Upper lobe of right lung (tissue), 1 donor: ENCODE data around the gene DAPK2. TPM values are rescaled to one million over a fixed set of nuclear protein-coding genes. Genes with fewer than 3 reads are reported as not detected.
A peak's percentile ranks its signal among the peaks of the same experiment; 100 is the strongest.

Source experiments
- ATAC-seq: fragments of 200-7000 bp; cut with Tn5 transposase; one replicate; pipeline ENCODE4 v1.9.1; 2020; ENCODE audit warnings: mild to moderate bottlenecking, moderate library complexity
- DNase-seq: peaks from one replicate; pipeline ENCODE4 v3.0.0-alpha.2; 2020
- H3K27ac ChIP-seq: fragments of 200-600 bp; one replicate; pipeline ENCODE4 v1.8.0; 2022
- H3K27me3 ChIP-seq: fragments of 200-600 bp; one replicate; pipeline ENCODE4 v1.8.0; 2022; ENCODE audit warnings: mild to moderate bottlenecking
- H3K36me3 ChIP-seq: fragments of 200-600 bp; one replicate; pipeline ENCODE4 v1.8.0; 2022
- H3K4me1 ChIP-seq: fragments of 200-600 bp; one replicate; pipeline ENCODE4 v1.8.0; 2022
- H3K4me3 ChIP-seq: fragments of 200-600 bp; one replicate; pipeline ENCODE4 v1.8.0; 2022; ENCODE audit warnings: mild to moderate bottlenecking
- H3K9me3 ChIP-seq: fragments of 200-600 bp; one replicate; pipeline ENCODE4 v1.8.0; 2022
- intact Hi-C: fragments of 100-400 bp; cut with DNase I; formaldehyde crosslinking; loops from one replicate; pipeline ENCODE4 v1.11.0; 2022
- total RNA-seq: library from RNA; stranded (reverse); fragmentation: NEBNext Ultra II Directional; extraction: Animal tissue kit (Norgen Biotek cat#: 25700); gene quantifications from one replicate; pipeline ENCODE4 v1.2.1, GENCODE V29; 2021
- TF ChIP-seq, protein P1 (sequence below): fragments of 200-600 bp; IDR thresholded peaks from one replicate; pipeline ENCODE4 v1.8.0; 2022; ENCODE audit warnings: antibody characterized with exemption
- donor health status: DM: no; HTN: yes; CAD: no; lungs with severe emphysema.

Gene DAPK2
- total RNA-seq, 1 donor from 2014 or later = 73.3 TPM

DNA sequence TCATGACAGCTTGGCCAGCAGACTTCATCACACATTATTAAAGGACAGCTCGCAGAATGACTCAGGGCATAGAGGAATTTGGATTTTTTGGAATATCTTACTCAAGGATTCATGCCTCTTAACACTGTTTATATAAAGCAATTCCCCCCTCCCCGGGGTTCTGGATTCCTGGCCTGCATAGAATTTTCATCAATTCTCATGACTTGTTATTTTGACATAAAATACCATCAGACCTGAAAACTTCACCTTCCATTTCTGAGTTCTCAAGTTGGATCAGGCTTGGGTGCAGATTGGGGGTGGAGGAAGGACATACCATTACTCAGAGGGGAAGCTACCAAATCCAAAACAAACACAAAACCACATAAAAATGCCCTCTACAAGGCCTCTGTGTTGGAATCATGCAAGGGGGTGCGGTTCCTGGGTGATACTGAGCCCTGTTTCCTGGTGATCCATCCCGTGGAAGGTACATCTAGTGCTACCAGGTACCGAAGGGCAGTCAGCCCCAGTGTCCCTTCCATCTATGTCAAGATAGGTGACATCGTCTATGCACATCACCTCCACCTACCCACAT is 95.3 kb downstream of the DAPK2 start:
- H3K9me3 ChIP-seq = no peaks in the 10 kb centered on the region
- ATAC-seq = peak; percentile 6
- no peaks in the 10 kb centered on the region for H3K27me3 ChIP-seq
- no peak for DNase-seq
- peaks cover 4% of the 10 kb centered on the region for H3K4me1 ChIP-seq
- H3K27ac ChIP-seq = peak overlapping the region; percentile 27
- intact Hi-C loops = no loop called here
- no peak overlapping the region for H3K4me3 ChIP-seq
- no peaks in the 10 kb centered on the region for H3K36me3 ChIP-seq
- TF ChIP-seq, protein P1, sequence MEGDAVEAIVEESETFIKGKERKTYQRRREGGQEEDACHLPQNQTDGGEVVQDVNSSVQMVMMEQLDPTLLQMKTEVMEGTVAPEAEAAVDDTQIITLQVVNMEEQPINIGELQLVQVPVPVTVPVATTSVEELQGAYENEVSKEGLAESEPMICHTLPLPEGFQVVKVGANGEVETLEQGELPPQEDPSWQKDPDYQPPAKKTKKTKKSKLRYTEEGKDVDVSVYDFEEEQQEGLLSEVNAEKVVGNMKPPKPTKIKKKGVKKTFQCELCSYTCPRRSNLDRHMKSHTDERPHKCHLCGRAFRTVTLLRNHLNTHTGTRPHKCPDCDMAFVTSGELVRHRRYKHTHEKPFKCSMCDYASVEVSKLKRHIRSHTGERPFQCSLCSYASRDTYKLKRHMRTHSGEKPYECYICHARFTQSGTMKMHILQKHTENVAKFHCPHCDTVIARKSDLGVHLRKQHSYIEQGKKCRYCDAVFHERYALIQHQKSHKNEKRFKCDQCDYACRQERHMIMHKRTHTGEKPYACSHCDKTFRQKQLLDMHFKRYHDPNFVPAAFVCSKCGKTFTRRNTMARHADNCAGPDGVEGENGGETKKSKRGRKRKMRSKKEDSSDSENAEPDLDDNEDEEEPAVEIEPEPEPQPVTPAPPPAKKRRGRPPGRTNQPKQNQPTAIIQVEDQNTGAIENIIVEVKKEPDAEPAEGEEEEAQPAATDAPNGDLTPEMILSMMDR = no peak

DNA sequence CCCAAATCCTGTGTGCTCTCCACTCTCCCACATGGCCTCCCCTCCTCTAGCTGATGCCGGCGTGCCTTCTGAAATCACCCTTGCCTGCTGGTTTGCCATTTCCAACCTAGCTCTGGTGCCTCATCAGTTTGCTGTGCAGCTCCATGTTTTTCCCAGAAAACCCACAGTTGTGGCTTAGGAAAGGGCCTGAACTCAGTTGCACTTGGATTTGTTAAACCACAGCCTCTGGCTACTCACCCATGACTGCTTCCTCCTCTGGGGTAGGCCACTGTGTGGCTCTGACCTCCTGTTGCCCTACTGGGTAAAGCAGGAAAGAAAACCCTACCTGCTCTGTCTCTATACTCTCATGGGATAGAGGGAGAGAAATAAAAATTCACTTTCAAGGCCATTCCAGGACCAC is 97.3 kb downstream of the DAPK2 start:
- Histone ChIP-seq H3K36me3 (no peaks in the 10 kb centered on the region), H3K27me3 (no peaks in the 10 kb centered on the region), H3K4me1 (peaks cover 16% of the 10 kb centered on the region), H3K27ac (no peak overlapping the region), H3K9me3 (no peaks in the 10 kb centered on the region), H3K4me3 (no peak overlapping the region)
- TF ChIP-seq, protein P1 = no peak
- intact Hi-C loops = no loop called here
- ATAC-seq = no peak
- no peak for DNase-seq

DNA sequence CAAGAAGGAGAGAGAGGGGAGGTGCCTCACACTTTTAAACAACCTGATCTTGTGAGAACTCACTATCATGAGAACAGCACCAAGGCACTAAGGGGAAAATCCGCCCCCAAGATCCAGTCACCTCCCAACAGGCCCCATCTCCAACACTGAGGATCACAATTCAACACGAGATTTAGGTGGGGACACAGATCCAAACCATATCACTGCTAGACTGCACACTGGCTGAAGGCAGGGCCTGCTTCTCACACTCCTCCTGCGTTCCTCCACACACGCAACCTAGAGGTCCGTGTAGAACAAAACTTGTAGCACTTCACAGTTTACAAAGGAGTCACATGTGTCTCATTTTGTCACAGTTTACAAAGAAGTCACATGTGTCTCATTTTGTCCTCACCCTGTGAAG is 97.8 kb downstream of the DAPK2 start:
- H3K9me3 ChIP-seq = no peaks in the 10 kb centered on the region
- no peak overlapping the region for H3K27ac ChIP-seq
- TF ChIP-seq, protein P1 = no peak
- H3K4me1 ChIP-seq = peaks cover 16% of the 10 kb centered on the region
- H3K36me3 ChIP-seq = no peaks in the 10 kb centered on the region
- no peak overlapping the region for H3K4me3 ChIP-seq
- ATAC-seq (no peak), DNase-seq (no peak)
- no peaks in the 10 kb centered on the region for H3K27me3 ChIP-seq
- intact Hi-C loops = no loop called here

DNA sequence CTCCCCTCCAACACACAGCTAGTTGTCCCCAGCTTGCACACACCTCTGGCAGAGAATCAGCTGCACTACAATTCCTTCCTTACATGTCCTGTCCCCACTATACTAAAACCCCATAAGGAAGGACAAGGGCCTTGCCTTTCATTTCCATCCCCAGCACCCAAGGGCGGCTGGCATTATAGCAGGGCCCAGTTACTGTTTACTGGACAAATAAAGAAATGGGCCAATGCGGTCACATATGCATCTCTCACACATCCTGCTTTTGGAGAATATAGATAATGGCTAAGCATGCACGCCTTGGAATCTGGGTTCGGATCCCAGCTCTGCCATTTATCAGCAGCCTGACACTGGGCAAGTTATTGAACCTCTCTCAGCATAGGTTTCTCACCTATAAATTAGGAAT is 99.1 kb downstream of the DAPK2 start:
- Histone ChIP-seq H3K36me3 (no peaks in the 10 kb centered on the region), H3K27me3 (no peaks in the 10 kb centered on the region), H3K9me3 (no peaks in the 10 kb centered on the region), H3K4me1 (peaks cover 16% of the 10 kb centered on the region), H3K4me3 (no peak overlapping the region), H3K27ac (no peak overlapping the region)
- intact Hi-C loops = no loop called here
- DNase-seq = no peak
- TF ChIP-seq, protein P1 = no peak
- ATAC-seq = no peak

DNA sequence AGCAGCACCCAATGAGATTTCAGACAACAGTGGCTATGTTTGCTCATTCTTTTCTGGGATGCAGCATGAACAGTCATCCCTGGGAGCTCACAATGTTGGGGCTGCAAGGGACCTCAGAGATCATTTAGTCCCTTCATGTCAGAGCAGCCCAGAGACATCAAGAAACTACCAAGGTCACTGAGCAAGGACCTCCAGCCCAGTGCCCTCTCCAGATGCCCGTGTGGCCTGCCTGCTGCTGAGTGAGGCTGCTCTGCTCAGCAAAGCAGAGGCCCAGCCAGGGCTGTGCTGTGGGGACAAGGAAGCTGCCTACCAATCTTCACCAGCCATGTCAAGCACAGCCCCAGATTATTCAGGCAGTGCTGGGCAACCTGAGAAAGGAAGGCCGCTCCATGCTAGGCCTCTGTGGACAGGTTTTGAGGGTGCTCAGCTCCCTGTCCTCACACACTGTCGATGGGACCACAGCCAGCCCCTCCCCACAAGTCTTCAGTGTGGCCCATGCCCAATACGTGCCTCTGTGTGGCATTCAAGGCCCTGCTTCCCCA is 99.7 kb downstream of the DAPK2 start:
- H3K4me1 ChIP-seq = peaks cover 20% of the 10 kb centered on the region
- intact Hi-C loops = no loop called here
- H3K27me3 ChIP-seq = no peaks in the 10 kb centered on the region
- no peak for DNase-seq
- H3K27ac ChIP-seq = no peak overlapping the region
- no peak for ATAC-seq
- H3K36me3 ChIP-seq = no peaks in the 10 kb centered on the region
- TF ChIP-seq, protein P1 = no peak
- no peaks in the 10 kb centered on the region for H3K9me3 ChIP-seq
- H3K4me3 ChIP-seq = no peak overlapping the region
